AG09319 (cell line): Measurements from ENCODE around the gene GBGT1.

Experiments
- DNase-seq: peaks from one replicate; pipeline ENCODE4 v3.0.0-alpha.2; 2010; ENCODE audit warnings: low read depth; ENCODE audit errors: extremely low read depth
- TF ChIP-seq, protein P1 (sequence below): IDR thresholded peaks from 2 replicates; pipeline ENCODE4 v1.5.1; 2011; ENCODE audit warnings: low read depth, mild to moderate bottlenecking, inconsistent platforms, low read length, moderate library complexity

Gene GBGT1

DNA sequence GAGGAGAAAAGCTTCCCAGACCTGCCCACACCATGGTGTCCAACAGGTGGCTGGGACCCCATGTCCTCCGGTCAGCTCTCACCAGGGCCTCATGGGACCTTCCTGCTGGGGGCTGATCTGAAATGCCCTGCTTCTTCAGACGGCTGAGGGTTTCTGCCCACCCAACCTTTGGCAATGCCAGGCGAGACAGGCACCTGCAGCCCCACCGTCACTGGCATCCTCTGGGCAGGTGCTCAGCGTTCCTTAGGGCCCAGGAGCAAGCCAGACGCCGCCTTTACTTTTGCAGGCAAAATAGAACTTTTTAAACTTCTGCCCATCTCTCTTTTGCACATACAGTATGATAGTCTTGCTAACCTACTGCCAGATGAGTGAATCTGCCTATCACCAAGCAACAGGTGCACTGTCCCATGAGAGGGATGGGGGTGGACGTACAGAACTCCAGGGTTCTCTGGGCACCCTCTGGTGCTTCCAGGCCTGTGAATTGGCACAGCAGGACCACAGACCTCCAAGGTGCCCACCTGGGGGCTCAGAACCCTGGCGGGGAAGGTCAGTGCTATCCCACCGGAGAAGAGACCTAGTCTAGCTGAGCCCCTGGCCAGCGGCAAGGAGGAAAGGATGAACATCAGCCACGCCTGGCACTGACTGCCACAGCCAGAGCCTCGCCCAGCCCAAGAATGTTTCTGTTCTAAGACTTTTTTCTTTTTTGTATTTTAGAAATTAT lies 37.9 kb upstream of the GBGT1 start:
- DNase-seq: no peak
- TF ChIP-seq, protein P1, sequence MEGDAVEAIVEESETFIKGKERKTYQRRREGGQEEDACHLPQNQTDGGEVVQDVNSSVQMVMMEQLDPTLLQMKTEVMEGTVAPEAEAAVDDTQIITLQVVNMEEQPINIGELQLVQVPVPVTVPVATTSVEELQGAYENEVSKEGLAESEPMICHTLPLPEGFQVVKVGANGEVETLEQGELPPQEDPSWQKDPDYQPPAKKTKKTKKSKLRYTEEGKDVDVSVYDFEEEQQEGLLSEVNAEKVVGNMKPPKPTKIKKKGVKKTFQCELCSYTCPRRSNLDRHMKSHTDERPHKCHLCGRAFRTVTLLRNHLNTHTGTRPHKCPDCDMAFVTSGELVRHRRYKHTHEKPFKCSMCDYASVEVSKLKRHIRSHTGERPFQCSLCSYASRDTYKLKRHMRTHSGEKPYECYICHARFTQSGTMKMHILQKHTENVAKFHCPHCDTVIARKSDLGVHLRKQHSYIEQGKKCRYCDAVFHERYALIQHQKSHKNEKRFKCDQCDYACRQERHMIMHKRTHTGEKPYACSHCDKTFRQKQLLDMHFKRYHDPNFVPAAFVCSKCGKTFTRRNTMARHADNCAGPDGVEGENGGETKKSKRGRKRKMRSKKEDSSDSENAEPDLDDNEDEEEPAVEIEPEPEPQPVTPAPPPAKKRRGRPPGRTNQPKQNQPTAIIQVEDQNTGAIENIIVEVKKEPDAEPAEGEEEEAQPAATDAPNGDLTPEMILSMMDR: no peak

DNA sequence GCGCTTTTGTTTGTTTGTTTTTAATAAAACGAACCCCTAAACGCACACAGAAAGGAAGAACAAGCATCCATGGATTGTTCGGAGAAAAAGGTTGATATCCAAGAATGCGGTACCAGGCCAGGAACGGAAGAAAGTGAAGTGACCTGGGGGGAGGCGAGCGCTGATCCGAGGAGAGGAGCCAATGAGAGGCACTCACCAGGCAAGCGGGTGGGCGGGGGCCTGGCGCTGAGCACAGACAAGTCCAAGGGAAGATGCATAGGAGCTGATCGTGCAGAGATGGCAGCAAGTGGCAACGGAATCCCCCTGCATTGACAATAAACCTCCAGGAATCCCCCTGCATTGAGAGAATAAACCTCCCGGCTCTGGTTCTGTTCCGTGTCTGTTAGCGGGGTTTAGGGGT lies 36.9 kb upstream of the GBGT1 start:
- TF ChIP-seq, protein P1: no peak
- no peak for DNase-seq

GRCh38 chr9:133199648-133200321 lies 36.1 kb upstream of the GBGT1 start:
- DNase-seq: no peak
- TF ChIP-seq, protein P1: peak; percentile 11

DNA sequence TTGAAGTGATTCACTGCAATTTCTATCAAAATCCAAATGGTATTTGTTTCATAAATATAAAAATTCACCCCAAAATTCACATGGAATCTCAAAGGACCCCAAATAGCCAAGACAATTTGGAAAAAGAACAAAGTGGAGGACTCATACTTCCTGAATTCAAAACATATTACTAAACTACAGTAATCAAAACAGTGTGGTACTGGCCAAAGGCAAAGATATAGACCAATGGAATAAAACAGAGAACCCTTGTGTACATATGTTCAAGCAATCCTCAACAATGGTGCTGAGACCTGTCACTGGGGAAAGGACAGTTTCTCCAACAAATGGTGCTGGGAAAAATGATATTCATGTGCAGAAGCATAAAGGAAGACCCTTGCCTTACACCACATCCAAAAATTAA lies 31.3 kb upstream of the GBGT1 start:
- no peak for DNase-seq
- TF ChIP-seq, protein P1: no peak

GRCh38 chr9:133194597-133194996 lies 30.9 kb upstream of the GBGT1 start:
- no peak for DNase-seq
- TF ChIP-seq, protein P1: no peak

DNA sequence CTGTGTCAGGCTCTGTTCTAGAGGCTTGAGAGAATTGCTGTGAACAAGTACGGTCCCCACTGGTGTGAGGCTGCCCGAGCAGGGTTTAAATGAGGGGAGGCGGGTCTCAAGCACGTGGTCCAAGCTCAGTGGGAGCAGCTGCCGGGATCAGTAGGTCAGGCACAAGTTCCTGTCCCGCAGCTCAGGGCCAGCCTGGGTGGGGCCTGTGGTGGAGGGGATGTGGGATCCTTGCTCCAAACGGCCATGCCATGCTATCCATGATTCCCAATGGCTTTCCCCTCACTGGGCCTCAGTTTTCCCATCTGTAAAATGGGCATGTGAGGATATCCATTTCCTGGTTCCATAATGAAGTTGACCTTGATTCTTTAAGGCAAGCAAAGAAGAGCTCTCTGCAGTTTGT lies 28.3 kb upstream of the GBGT1 start:
- DNase-seq: no peak
- TF ChIP-seq, protein P1: no peak

DNA sequence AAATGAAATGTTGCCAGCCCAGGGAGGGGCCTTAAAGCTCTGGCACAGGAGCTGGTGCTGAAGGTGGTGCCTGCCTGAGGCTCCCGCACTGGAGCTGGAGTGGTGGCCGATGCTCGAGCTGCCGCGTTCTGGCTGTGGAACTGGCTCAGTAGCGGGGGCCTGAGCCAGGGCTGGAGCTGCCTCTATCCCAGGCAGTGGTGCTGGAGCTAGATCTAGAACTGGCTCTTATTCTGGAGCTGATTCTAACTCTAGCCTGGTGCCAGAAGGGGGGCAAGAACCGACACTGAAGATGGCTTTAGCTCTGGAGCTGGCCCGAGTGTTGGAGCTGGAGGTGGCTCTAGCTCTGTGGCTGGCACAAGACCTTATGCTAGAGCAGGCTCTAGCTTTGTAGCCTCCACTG lies 26.1 kb upstream of the GBGT1 start:
- no peak for DNase-seq
- TF ChIP-seq, protein P1: no peak
